Ishikawa (cell line): ENCODE results near the gene SNX24.

Source experiments
- CEBPB ChIP-seq: IDR thresholded peaks from 2 replicates; pipeline ENCODE4 v1.6.1; 2012
- CREB1 ChIP-seq: IDR thresholded peaks from 2 replicates; pipeline ENCODE4 v1.6.1; 2012; ENCODE audit warnings: low read depth
- EGR1 ChIP-seq: IDR thresholded peaks from 2 replicates; pipeline ENCODE4 v1.6.1; 2012
- EP300 ChIP-seq: IDR thresholded peaks from 2 replicates; pipeline ENCODE4 v1.6.1; 2012; ENCODE audit warnings: borderline replicate concordance
- FOXM1 ChIP-seq: IDR thresholded peaks from 2 replicates; pipeline ENCODE4 v1.6.1; 2012; ENCODE audit warnings: low read depth, borderline replicate concordance
- MAX ChIP-seq: IDR thresholded peaks from 2 replicates; pipeline ENCODE4 v1.6.1; 2012
- NFIC ChIP-seq: IDR thresholded peaks from 2 replicates; pipeline ENCODE4 v1.6.1; 2012
- RAD21 ChIP-seq: IDR thresholded peaks from 2 replicates; pipeline ENCODE4 v1.6.1; 2012; ENCODE audit warnings: low read depth
- REST ChIP-seq: IDR thresholded peaks from 2 replicates; pipeline ENCODE4 v1.6.1; 2012; ENCODE audit warnings: low read depth, mild to moderate bottlenecking
- TAF1 ChIP-seq: IDR thresholded peaks from 2 replicates; pipeline ENCODE4 v1.6.1; 2012; ENCODE audit warnings: low read depth, mild to moderate bottlenecking
- TCF12 ChIP-seq: IDR thresholded peaks from 2 replicates; pipeline ENCODE4 v1.6.1; 2012; ENCODE audit warnings: low read depth
- TEAD4 ChIP-seq: IDR thresholded peaks from 2 replicates; pipeline ENCODE4 v1.6.1; 2012
- USF1 ChIP-seq: IDR thresholded peaks from 2 replicates; pipeline ENCODE4 v1.6.1; 2012
- YY1 ChIP-seq: IDR thresholded peaks from 2 replicates; pipeline ENCODE4 v1.6.1; 2012; ENCODE audit warnings: low read depth
- ZBTB7A ChIP-seq: IDR thresholded peaks from 2 replicates; pipeline ENCODE4 v1.6.1; 2012; ENCODE audit warnings: low read depth

The SNX24 gene

GRCh38 chr5:122864842-122865241, 19.4 kb downstream of the SNX24 start:
- TF ChIP-seq TAF1 = no peak
- no peak for TF ChIP-seq USF1
- TF ChIP-seq EGR1 = no peak
- no peak for TF ChIP-seq EP300
- TF ChIP-seq NFIC = no peak
- TF ChIP-seq RAD21 = no peak
- no peak for TF ChIP-seq ZBTB7A
- TF ChIP-seq REST = no peak
- TF ChIP-seq MAX = no peak
- no peak for TF ChIP-seq CREB1
- no peak for TF ChIP-seq CEBPB
- no peak for TF ChIP-seq FOXM1
- TF ChIP-seq TEAD4 = no peak
- no peak for TF ChIP-seq YY1
- TF ChIP-seq TCF12 = no peak

GRCh38 chr5:122870219-122870856, 24.9 kb downstream of the SNX24 start:
- TF ChIP-seq TAF1 (no peak), EGR1 (no peak), MAX (no peak), TCF12 (no peak), FOXM1 (no peak)

- TF ChIP-seq ZBTB7A (no peak), FOXM1 (no peak), TEAD4 (no peak), YY1 (no peak), CEBPB (no peak), REST (no peak), TCF12 (no peak)
These were observed 26.2 kb downstream of the SNX24 start for GRCh38 chr5:122871661-122872060.

GRCh38 chr5:122874179-122874875, 28.9 kb downstream of the SNX24 start:
- TF ChIP-seq YY1 (no peak), NFIC (no peak), EGR1 (no peak), TAF1 (no peak), TEAD4 (no peak), RAD21 (no peak), CEBPB (no peak), MAX (no peak), USF1 (no peak), TCF12 (no peak), CREB1 (no peak), ZBTB7A (no peak), REST (no peak), EP300 (no peak)
